KOPT-K1 (cell line): ENCODE measurements around the gene ZNF445.
"Not testable (repeated sequence)": the region's sequence is repeated elsewhere in the genome, so short reads cannot be mapped to it uniquely, and the experiment has no call there.

Experiments used
- H3K27ac ChIP-seq: fragments of 200-600 bp; sonication (generic); 2 replicates; pipeline ENCODE4 v1.5.1; 2016; ENCODE audit warnings: antibody characterized with exemption, mild to moderate bottlenecking, low read depth, low read length; ENCODE audit not compliant: poor library complexity, severe bottlenecking
- H3K36me3 ChIP-seq: fragments of 200-600 bp; sonication (generic); 2 replicates; pipeline ENCODE4 v1.5.1; 2017; ENCODE audit warnings: antibody characterized with exemption, mild to moderate bottlenecking, low read length, moderate library complexity; ENCODE audit not compliant: insufficient read depth
- H3K9me3 ChIP-seq: fragments of 200-600 bp; sonication (generic); 2 replicates; pipeline ENCODE4 v1.5.1; 2017; ENCODE audit warnings: antibody characterized with exemption, low read length, mild to moderate bottlenecking; ENCODE audit not compliant: insufficient read depth, poor library complexity, severe bottlenecking

The ZNF445 gene

GRCh38 chr3:44499149-44499898 is 21.9 kb upstream of the ZNF445 start:
- Histone ChIP-seq H3K9me3 (peaks cover 96% of the 10 kb centered on the region), H3K36me3 (peaks cover 92% of the 10 kb centered on the region)

GRCh38 chr3:44495636-44496415 is 18.4 kb upstream of the ZNF445 start:
- peaks cover 95% of the 10 kb centered on the region for H3K9me3 ChIP-seq
- no peak overlapping the region for H3K27ac ChIP-seq
- H3K36me3 ChIP-seq = peaks cover 81% of the 10 kb centered on the region

More at GRCh38 chr3:44499149-44499898, 21.9 kb upstream of the ZNF445 start:
- no peak overlapping the region for H3K27ac ChIP-seq

- Histone ChIP-seq H3K9me3 (peaks cover 86% of the 10 kb centered on the region), H3K27ac (no peak overlapping the region), H3K36me3 (peaks cover 70% of the 10 kb centered on the region)
These were observed 15.0 kb upstream of the ZNF445 start for GRCh38 chr3:44492496-44492895.

GRCh38 chr3:44482721-44483120 is 5.3 kb upstream of the ZNF445 start:
- Histone ChIP-seq H3K27ac (no peak overlapping the region), H3K9me3 (no peaks in the 10 kb centered on the region), H3K36me3 (no peaks in the 10 kb centered on the region)

GRCh38 chr3:44478606-44479094 is 1.2 kb upstream of the ZNF445 start:
- Histone ChIP-seq H3K27ac (peak overlapping the region; percentile 83), H3K36me3 (no peaks in the 10 kb centered on the region), H3K9me3 (no peaks in the 10 kb centered on the region)

GRCh38 chr3:44478055-44478468 is 592 bp upstream of the ZNF445 start:
- Histone ChIP-seq H3K27ac (peak overlapping the region; percentile 83), H3K9me3 (no peaks in the 10 kb centered on the region), H3K36me3 (0 out of 2 replicates have a peak, but pooled peaks cover under 1% of the 10 kb centered on the region)

GRCh38 chr3:44476963-44477311 is 533 bp downstream of the ZNF445 start:
- Histone ChIP-seq H3K27ac (peak overlapping the region; percentile 83), H3K36me3 (0 out of 2 replicates have a peak, but pooled peaks cover 6% of the 10 kb centered on the region), H3K9me3 (no peaks in the 10 kb centered on the region)

- H3K9me3 ChIP-seq = no peaks in the 10 kb centered on the region
- 0 out of 2 replicates have a peak, but pooled peaks cover 13% of the 10 kb centered on the region for H3K36me3 ChIP-seq
- peak overlapping the region; percentile 83 for H3K27ac ChIP-seq
These were observed 1.3 kb downstream of the ZNF445 start for GRCh38 chr3:44476181-44476611.

- H3K9me3 ChIP-seq, H3K27ac ChIP-seq: not testable (repeated sequence)
- H3K36me3 ChIP-seq = peaks cover 25% of the 10 kb centered on the region
These were observed 2.6 kb downstream of the ZNF445 start for GRCh38 chr3:44474886-44475285.

- Histone ChIP-seq H3K36me3 (peaks cover 67% of the 10 kb centered on the region), H3K27ac (no peak overlapping the region), H3K9me3 (no peaks in the 10 kb centered on the region)
These were observed 7.0 kb downstream of the ZNF445 start for GRCh38 chr3:44470430-44470829.

GRCh38 chr3:44469914-44470313 is 7.6 kb downstream of the ZNF445 start:
- peaks cover 72% of the 10 kb centered on the region for H3K36me3 ChIP-seq
- H3K27ac ChIP-seq = no peak overlapping the region
- H3K9me3 ChIP-seq = no peaks in the 10 kb centered on the region

- peaks cover 2% of the 10 kb centered on the region for H3K9me3 ChIP-seq
- H3K27ac ChIP-seq = no peak overlapping the region
- H3K36me3 ChIP-seq = peaks cover 83% of the 10 kb centered on the region
These were observed 8.6 kb downstream of the ZNF445 start for GRCh38 chr3:44468572-44469520.

GRCh38 chr3:44468099-44468537 is 9.4 kb downstream of the ZNF445 start:
- H3K27ac ChIP-seq = not testable (repeated sequence)
- peaks cover 90% of the 10 kb centered on the region for H3K36me3 ChIP-seq

GRCh38 chr3:44467241-44467640 is 10.2 kb downstream of the ZNF445 start:
- Histone ChIP-seq H3K36me3 (peaks cover 93% of the 10 kb centered on the region), H3K9me3 (peaks cover 18% of the 10 kb centered on the region), H3K27ac (no peak overlapping the region)

More at GRCh38 chr3:44468099-44468537, 9.4 kb downstream of the ZNF445 start:
- not testable (repeated sequence) for H3K9me3 ChIP-seq
